Panc1 (cell line): ENCODE data around the gene SAMD4B. TPM values are rescaled to one million over a fixed set of nuclear protein-coding genes. Genes with fewer than 3 reads are reported as not detected.

Experiments
- ATAC-seq: fragments of 200-7000 bp; cut with Tn5 transposase; 2 replicates; pipeline ENCODE4 v1.9.1; 2020; ENCODE audit warnings: mild to moderate bottlenecking, moderate library complexity
- BruUV-seq: library from RNA; stranded (reverse); fragments of 400-500 nt; replicated peaks from 2 replicates; lab custom pipeline; 2021; lab: Mats Ljungman, UMichigan
- CTCF ChIA-PET: fragments of 300-600 bp; sonication (Branson Sonifier 250); formaldehyde crosslinking; loops from one replicate; lab custom pipeline; 2022; ENCODE audit warnings: antibody characterized with exemption; lab: Charles Lee
- POLR2A ChIA-PET: fragments of 300-600 bp; sonication (Branson Sonifier 250); formaldehyde crosslinking; loops from one replicate; lab custom pipeline; 2022; ENCODE audit warnings: antibody characterized with exemption; lab: Charles Lee
- DNase-seq: peaks from one replicate; pipeline ENCODE4 v3.0.0-alpha.2; 2010; ENCODE audit warnings: low read depth, low spot score
- H3K27ac ChIP-seq: 2 replicates; pipeline ENCODE4 v1.5.1; 2011; ENCODE audit warnings: mild to moderate bottlenecking, low read length, inconsistent platforms
- H3K27me3 ChIP-seq: fragments of 200-500 bp; sonication (Bioruptor generic); 2 replicates; pipeline ENCODE4 v1.6.0; 2014; ENCODE audit warnings: low read length, inconsistent platforms; ENCODE audit not compliant: control insufficient read depth, insufficient read depth
- H3K36me3 ChIP-seq: fragments of 200-500 bp; sonication (Bioruptor generic); 2 replicates; pipeline ENCODE4 v1.5.1; 2014; ENCODE audit warnings: inconsistent platforms, mild to moderate bottlenecking, low read length, moderate library complexity; ENCODE audit not compliant: control insufficient read depth, insufficient read depth
- H3K4me1 ChIP-seq: 2 replicates; pipeline ENCODE4 v1.5.1; 2011; ENCODE audit warnings: inconsistent platforms, mild to moderate bottlenecking, low read length, moderate library complexity; ENCODE audit not compliant: control insufficient read depth, insufficient read depth
- H3K4me3 ChIP-seq, 2 experiments: 2 replicates each; pipeline ENCODE4 v1.5.1; 2011 to 2012; ENCODE audit warnings: low read depth in 2 of 2, low read length in 2 of 2, mild to moderate bottlenecking in 2 of 2, inconsistent platforms in 1 of 2, moderate library complexity in 1 of 2
- H3K9me3 ChIP-seq: fragments of 200-500 bp; sonication (Bioruptor generic); 2 replicates; pipeline ENCODE4 v1.5.1; 2014; ENCODE audit warnings: low read depth, mild to moderate bottlenecking, inconsistent platforms, low read length, moderate library complexity; ENCODE audit not compliant: control insufficient read depth, insufficient read depth
- CTCF ChIP-seq: fragments of 450-650 bp; IDR thresholded peaks from 2 replicates; pipeline ENCODE4 v1.5.1; 2017; ENCODE audit warnings: mild to moderate bottlenecking
- POLR2AphosphoS5 ChIP-seq: IDR thresholded peaks from 2 replicates; pipeline ENCODE4 v1.6.1; 2012; ENCODE audit warnings: mild to moderate bottlenecking, low read depth, low read length, moderate library complexity
- REST ChIP-seq, 2 experiments: IDR thresholded peaks; 2 replicates each; pipeline ENCODE4 v1.6.1; 2011 to 2012; ENCODE audit warnings: low read depth in 2 of 2, control low read depth in 1 of 2, low read length in 1 of 2, mild to moderate bottlenecking in 1 of 2, moderate library complexity in 1 of 2; ENCODE audit not compliant: insufficient read depth in 1 of 2
- SIN3A ChIP-seq: IDR thresholded peaks from 2 replicates; pipeline ENCODE4 v1.6.1; 2012; ENCODE audit warnings: low read depth, mild to moderate bottlenecking, low read length, moderate library complexity, borderline replicate concordance; ENCODE audit not compliant: insufficient read depth
- TCF7L2 ChIP-seq: IDR thresholded peaks from 2 replicates; pipeline ENCODE4 v1.6.1; 2011; ENCODE audit warnings: mild to moderate bottlenecking, low read depth, low read length, inconsistent platforms
- in situ Hi-C: cut with HindIII; loops from 2 replicates; pipeline ENCODE4 v1.10.0; 2016; ENCODE audit warnings: low sequenced_read_pairs, low pct_unique_long_range_greater_than_20kb
- intact Hi-C: fragments of 100-400 bp; cut with micrococcal nuclease; formaldehyde crosslinking; loops from one replicate; pipeline ENCODE4 v1.10.0; 2022; ENCODE audit not compliant: unreplicated experiment
- total RNA-seq: library from RNA; stranded (reverse); gene quantifications from one replicate; pipeline ENCODE4 v1.2.1, GENCODE V29; 2021; ENCODE audit not compliant: unreplicated experiment

The SAMD4B gene
- total RNA-seq, 1 experiment from 2014 or later = 1,339 TPM

DNA sequence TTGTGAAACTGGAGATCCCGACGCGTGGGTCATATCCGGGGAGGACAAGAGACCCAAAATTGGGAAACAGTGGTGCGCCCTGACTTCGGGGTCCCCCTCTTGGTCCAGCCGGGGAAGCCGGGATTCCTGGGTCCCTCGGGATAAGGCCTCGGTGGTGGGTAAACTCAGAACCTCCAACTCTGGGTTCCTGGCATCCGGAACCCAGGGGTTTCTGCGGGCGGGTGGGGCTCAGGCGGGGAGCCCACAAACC, 65.1 kb downstream of the SAMD4B start:
- TF ChIP-seq SIN3A (no peak), POLR2AphosphoS5 (no peak), CTCF (no peak), REST (IDR thresholded peaks at IDR 0.05; ENCODE audit: insufficient read depth in 1 of 2, low read depth in 2 of 2, low read length in 1 of 2) (no peak), TCF7L2 (no peak)
- H3K27me3 ChIP-seq = no peaks in the 10 kb centered on the region
- H3K4me1 ChIP-seq = peaks cover 72% of the 10 kb centered on the region
- ChIA-PET POLR2A (interaction anchor here (0.6 to 15.7 kb wide), 16 partner anchors 9 to 666 kb away, joined by 3 to 524 read pairs (median 8); partner anchors contain the start of genes MED29, PAF1, RPS16 and SAMD4B), CTCF (interaction anchor here (0.6 to 4.6 kb wide), 6 partner anchors 10 to 37 kb away, joined by 5 to 144 read pairs (median 8); partner anchors contain the start of genes MED29, PAF1 and RPS16)
- peak overlapping the region; percentile 42 to 55 for H3K4me3 ChIP-seq
- in situ Hi-C loops = no loop called here
- intact Hi-C loops = no loop called here
- DNase-seq (no peak), ATAC-seq (no peak)
- H3K36me3 ChIP-seq = peaks cover 7% of the 10 kb centered on the region
- no TSS peak for BruUV-seq
- no peaks in the 10 kb centered on the region for H3K9me3 ChIP-seq
- peak overlapping the region; percentile 92 for H3K27ac ChIP-seq

DNA sequence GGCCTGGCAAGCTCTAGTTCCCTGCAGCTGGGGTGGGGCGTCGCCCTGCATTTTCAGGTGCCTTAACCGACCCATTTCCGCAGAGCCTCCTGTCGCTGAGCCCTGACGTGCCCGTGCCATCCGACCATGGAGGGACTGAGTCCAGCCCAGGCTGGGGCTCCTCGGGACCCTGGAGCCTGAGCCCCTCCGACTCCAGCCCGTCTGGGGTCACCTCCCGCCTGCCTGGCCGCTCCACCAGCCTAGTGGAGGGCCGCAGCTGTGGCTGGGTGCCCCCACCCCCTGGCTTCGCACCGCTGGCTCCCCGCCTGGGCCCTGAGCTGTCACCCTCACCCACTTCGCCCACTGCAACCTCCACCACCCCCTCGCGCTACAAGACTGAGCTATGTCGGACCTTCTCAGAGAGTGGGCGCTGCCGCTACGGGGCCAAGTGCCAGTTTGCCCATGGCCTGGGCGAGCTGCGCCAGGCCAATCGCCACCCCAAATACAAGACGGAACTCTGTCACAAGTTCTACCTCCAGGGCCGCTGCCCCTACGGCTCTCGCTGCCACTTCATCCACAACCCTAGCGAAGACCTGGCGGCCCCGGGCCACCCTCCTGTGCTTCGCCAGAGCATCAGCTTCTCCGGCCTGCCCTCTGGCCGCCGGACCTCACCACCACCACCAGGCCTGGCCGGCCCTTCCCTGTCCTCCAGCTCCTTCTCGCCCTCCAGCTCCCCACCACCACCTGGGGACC, 65.6 kb downstream of the SAMD4B start:
- peaks cover 67% of the 10 kb centered on the region for H3K4me1 ChIP-seq
- intact Hi-C loops = no loop called here
- in situ Hi-C loops = no loop called here
- DNase-seq = peak; percentile 96
- peak overlapping the region; percentile 42 to 55 for H3K4me3 ChIP-seq
- POLR2A ChIA-PET = interaction anchor here (0.5 to 15.7 kb wide), 31 partner anchors 7 to 923 kb away, joined by 3 to 524 read pairs (median 5); partner anchors contain the start of genes EID2B, FBXO17, MED29 and PAF1
- no peak for TF ChIP-seq TCF7L2
- TF ChIP-seq SIN3A = no peak
- TF ChIP-seq POLR2AphosphoS5 = no peak
- no peak for TF ChIP-seq REST (IDR thresholded peaks at IDR 0.05; ENCODE audit: insufficient read depth in 1 of 2, low read depth in 2 of 2, low read length in 1 of 2)
- no peak for TF ChIP-seq CTCF
- H3K36me3 ChIP-seq = peaks cover 7% of the 10 kb centered on the region
- ATAC-seq = peak; percentile 1
- H3K9me3 ChIP-seq = no peaks in the 10 kb centered on the region
- H3K27me3 ChIP-seq = no peaks in the 10 kb centered on the region
- BruUV-seq = no TSS peak
- H3K27ac ChIP-seq = peak overlapping the region; percentile 92
- CTCF ChIA-PET = interaction anchor here (0.6 to 4.6 kb wide), 12 partner anchors 8 to 446 kb away, joined by 3 to 144 read pairs (median 6); partner anchors contain the start of genes MED29, PAF1, RPS16 and SAMD4B
